ENCODE measurements around the gene UFSP1. TPM values are rescaled to one million over a fixed set of nuclear protein-coding genes. Genes with fewer than 3 reads are reported as not detected.
A peak's percentile ranks its signal among the peaks of the same experiment; 100 is the strongest.

UFSP1 gene
- total and polyA plus RNA-seq, 2 of the 13 experiments (the other 11 are each of a cell fraction or from before 2014, with no cell fraction given), result 0.65 to 3.3 TPM

DNA sequence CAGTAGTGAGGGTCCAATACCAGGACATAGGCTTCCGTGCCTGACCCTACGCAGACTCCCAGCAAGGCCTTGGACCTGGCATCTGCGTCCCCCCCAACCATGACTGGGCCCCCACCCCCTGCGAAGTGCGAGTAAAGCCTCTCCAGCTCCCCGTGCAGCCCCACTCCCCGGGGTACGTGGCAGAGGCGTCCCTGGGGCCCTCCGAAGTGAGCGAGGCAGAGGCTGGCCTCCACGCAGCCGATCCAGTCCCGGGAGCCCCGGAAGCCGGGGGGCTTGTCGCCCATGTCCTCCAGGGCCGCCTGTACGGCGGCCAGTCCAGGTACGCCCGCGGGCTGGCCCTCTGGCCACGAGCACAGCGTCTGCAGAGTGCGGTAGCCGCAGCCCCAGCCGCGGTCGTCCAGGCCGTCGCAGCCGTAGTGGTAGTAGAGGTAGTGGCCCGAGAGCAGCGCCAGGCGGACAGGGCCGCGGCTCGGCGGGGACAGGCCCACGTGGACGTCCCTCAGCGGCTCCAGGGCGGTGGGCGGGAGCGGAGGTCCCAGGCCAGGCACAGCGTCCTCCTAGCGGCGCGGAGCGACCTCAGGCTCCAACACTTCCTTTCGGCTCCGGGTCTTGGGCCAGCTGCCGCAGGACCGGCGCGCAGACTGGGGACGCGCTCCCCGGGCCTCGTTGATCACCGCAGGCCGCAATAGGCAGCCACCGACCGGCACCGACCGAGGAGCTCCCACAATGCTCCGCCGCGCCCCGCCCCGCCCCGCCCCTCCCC lies at the start of gene UFSP1 (continued):
- TF ChIP-seq, protein P1, sequence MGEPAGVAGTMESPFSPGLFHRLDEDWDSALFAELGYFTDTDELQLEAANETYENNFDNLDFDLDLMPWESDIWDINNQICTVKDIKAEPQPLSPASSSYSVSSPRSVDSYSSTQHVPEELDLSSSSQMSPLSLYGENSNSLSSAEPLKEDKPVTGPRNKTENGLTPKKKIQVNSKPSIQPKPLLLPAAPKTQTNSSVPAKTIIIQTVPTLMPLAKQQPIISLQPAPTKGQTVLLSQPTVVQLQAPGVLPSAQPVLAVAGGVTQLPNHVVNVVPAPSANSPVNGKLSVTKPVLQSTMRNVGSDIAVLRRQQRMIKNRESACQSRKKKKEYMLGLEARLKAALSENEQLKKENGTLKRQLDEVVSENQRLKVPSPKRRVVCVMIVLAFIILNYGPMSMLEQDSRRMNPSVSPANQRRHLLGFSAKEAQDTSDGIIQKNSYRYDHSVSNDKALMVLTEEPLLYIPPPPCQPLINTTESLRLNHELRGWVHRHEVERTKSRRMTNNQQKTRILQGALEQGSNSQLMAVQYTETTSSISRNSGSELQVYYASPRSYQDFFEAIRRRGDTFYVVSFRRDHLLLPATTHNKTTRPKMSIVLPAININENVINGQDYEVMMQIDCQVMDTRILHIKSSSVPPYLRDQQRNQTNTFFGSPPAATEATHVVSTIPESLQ (CRISPR knock-in tag; conservative IDR thresholded peaks at IDR 0.05), result no peak
- peak; percentile 97 for TF ChIP-seq IKZF4 (CRISPR knock-in tag; IDR thresholded peaks at IDR 0.05; ENCODE audit: borderline replicate concordance, low read depth, not compliant biosample characterization)
- TF ChIP-seq RFX1 (IDR thresholded peaks at IDR 0.05), result no peak
- TF ChIP-seq ZNF484 (CRISPR knock-in tag; IDR thresholded peaks at IDR 0.05; ENCODE audit: borderline replicate concordance, low read depth), result no peak
- TF ChIP-seq, protein P2, sequence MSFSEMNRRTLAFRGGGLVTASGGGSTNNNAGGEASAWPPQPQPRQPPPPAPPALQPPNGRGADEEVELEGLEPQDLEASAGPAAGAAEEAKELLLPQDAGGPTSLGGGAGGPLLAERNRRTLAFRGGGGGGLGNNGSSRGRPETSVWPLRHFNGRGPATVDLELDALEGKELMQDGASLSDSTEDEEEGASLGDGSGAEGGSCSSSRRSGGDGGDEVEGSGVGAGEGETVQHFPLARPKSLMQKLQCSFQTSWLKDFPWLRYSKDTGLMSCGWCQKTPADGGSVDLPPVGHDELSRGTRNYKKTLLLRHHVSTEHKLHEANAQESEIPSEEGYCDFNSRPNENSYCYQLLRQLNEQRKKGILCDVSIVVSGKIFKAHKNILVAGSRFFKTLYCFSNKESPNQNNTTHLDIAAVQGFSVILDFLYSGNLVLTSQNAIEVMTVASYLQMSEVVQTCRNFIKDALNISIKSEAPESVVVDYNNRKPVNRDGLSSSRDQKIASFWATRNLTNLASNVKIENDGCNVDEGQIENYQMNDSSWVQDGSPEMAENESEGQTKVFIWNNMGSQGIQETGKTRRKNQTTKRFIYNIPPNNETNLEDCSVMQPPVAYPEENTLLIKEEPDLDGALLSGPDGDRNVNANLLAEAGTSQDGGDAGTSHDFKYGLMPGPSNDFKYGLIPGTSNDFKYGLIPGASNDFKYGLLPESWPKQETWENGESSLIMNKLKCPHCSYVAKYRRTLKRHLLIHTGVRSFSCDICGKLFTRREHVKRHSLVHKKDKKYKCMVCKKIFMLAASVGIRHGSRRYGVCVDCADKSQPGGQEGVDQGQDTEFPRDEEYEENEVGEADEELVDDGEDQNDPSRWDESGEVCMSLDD (CRISPR knock-in tag; IDR thresholded peaks at IDR 0.05; ENCODE audit: borderline replicate concordance), result peak; percentile 63; the same call in 1 of the 2 replicates
- peak; percentile 78 for TF ChIP-seq ASH2L (IDR thresholded peaks at IDR 0.05; ENCODE audit: insufficient read length, low read depth, low read length)
- 0 out of 2 replicates have a peak, but pooled peaks have one; percentile 32 for TF ChIP-seq HMG20B (CRISPR knock-in tag; conservative IDR thresholded peaks at IDR 0.05)
- TF ChIP-seq, protein P3, sequence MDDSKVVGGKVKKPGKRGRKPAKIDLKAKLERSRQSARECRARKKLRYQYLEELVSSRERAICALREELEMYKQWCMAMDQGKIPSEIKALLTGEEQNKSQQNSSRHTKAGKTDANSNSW (CRISPR knock-in tag; IDR thresholded peaks at IDR 0.05; ENCODE audit: borderline replicate concordance), result peak; percentile 92; the same call in 1 of the 2 replicates
- TF ChIP-seq ATM (IDR thresholded peaks at IDR 0.05; ENCODE audit: borderline replicate concordance), result no peak
- TF ChIP-seq MXI1 (IDR thresholded peaks at IDR 0.05; ENCODE audit: borderline replicate concordance, low read depth, low read length), result peak; percentile 84; the same call in 2 of the 3 replicates
- TF ChIP-seq SUZ12 (IDR thresholded peaks at IDR 0.05; ENCODE audit: low read depth, low read length), result no peak
- TF ChIP-seq, protein P4, sequence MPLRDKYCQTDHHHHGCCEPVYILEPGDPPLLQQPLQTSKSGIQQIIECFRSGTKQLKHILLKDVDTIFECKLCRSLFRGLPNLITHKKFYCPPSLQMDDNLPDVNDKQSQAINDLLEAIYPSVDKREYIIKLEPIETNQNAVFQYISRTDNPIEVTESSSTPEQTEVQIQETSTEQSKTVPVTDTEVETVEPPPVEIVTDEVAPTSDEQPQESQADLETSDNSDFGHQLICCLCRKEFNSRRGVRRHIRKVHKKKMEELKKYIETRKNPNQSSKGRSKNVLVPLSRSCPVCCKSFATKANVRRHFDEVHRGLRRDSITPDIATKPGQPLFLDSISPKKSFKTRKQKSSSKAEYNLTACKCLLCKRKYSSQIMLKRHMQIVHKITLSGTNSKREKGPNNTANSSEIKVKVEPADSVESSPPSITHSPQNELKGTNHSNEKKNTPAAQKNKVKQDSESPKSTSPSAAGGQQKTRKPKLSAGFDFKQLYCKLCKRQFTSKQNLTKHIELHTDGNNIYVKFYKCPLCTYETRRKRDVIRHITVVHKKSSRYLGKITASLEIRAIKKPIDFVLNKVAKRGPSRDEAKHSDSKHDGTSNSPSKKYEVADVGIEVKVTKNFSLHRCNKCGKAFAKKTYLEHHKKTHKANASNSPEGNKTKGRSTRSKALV (CRISPR knock-in tag; IDR thresholded peaks at IDR 0.05), result no peak; the same call in 1 of the 2 replicates
- TF ChIP-seq SIN3B (IDR thresholded peaks at IDR 0.05; ENCODE audit: low read length), result no peak
- TF ChIP-seq TCF12 (IDR thresholded peaks at IDR 0.05), result no peak
- TF ChIP-seq TCF12 (CRISPR knock-in tag; IDR thresholded peaks at IDR 0.05), result peak; percentile 84; the same call in 1 of the 2 replicates
- no peak for TF ChIP-seq ZNF572 (CRISPR knock-in tag; IDR thresholded peaks at IDR 0.05)
- TF ChIP-seq MIER3 (CRISPR knock-in tag; IDR thresholded peaks at IDR 0.05; ENCODE audit: borderline replicate concordance), result no peak
- TF ChIP-seq RBAK (CRISPR knock-in tag; IDR thresholded peaks at IDR 0.05), result no peak
- TF ChIP-seq SMARCC2 (IDR thresholded peaks at IDR 0.05), result no peak
- TF ChIP-seq ZNF891 (CRISPR knock-in tag; IDR thresholded peaks at IDR 0.05), result peak; percentile 86; the same call in 1 of the 2 replicates

Measured in HepG2 (cell line).